ENCODE data around the gene CIAO3.
"Not testable (repeated sequence)": the region's sequence is repeated elsewhere in the genome, so short reads cannot be mapped to it uniquely, and the experiment has no call there.

Gene CIAO3

DNA sequence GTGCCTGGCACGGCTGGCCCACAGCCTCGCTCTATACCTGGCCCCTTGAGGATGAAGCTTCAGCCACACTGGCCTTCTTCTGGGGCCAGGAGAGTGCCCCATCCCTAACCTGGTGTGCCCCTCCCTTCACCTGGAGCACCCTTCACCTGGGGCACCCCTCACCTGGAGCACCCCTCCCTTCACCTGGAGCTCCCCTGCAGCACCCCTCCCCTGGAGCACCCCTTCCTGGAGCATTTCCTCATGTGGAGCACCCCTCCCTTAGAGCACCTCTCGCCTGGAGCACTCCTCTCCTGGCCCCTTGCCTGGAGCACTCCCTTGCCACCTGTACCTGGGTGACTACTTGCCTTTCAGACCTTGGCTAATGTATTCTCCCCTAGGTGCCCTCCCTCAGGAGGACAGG is 32.8 kb downstream of the CIAO3 start:
- no peak for DNase-seq

- no peak for DNase-seq
These were observed 33.7 kb downstream of the CIAO3 start for GRCh38 chr16:707062-707538.

DNA sequence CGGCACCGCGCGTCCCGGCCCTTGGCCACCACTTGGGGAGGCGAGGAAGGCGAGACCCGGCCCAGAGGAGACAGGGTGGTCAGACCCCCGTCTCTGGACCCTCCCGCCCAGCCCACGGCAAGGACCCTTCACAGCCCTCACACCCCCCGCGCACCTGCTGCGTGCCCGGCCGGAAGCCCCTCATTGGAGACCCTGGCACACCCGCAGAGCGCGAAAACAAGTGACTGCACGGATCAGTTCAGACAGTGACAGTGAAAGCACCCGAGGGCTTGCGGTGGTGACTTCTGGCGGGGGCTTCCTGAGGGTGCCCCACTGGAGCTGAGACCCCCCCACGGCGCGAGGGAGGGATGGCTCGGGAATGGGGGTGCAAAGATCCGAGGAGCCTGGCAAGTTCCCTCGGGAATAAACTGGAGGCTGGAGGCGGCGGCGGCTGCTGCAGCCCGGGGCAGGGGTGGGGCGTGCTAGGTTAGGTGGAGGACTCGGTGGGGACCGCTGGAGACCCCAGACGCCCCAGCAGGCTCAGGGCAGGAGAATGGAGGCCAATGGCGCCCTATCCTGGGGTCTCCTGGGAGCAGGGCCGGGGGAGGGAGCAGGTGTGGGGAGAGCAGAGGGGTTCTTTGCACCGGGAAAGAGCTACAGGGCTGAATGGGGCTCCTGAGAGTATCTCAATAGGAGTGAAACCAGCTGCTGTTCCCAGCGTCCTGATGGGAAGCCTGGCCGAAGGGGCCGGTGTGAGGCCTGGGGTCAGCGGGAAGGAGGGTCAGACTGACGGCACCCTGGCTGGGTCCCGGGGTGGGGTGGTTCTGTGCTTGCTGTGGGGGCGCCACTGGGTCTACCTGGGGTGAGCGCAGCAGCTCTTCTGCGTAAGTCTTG is 34.4 kb downstream of the CIAO3 start:
- DNase-seq: peak; percentile 80

GRCh38 chr16:705431-706188 is 35.2 kb downstream of the CIAO3 start, which contains the start of gene FBXL16:
Gene FBXL16, minus strand, starts transcription at chr16:705801. Its CDS starts 8,396 bp downstream, at chr16:697405.
- DNase-seq: no peak

DNA sequence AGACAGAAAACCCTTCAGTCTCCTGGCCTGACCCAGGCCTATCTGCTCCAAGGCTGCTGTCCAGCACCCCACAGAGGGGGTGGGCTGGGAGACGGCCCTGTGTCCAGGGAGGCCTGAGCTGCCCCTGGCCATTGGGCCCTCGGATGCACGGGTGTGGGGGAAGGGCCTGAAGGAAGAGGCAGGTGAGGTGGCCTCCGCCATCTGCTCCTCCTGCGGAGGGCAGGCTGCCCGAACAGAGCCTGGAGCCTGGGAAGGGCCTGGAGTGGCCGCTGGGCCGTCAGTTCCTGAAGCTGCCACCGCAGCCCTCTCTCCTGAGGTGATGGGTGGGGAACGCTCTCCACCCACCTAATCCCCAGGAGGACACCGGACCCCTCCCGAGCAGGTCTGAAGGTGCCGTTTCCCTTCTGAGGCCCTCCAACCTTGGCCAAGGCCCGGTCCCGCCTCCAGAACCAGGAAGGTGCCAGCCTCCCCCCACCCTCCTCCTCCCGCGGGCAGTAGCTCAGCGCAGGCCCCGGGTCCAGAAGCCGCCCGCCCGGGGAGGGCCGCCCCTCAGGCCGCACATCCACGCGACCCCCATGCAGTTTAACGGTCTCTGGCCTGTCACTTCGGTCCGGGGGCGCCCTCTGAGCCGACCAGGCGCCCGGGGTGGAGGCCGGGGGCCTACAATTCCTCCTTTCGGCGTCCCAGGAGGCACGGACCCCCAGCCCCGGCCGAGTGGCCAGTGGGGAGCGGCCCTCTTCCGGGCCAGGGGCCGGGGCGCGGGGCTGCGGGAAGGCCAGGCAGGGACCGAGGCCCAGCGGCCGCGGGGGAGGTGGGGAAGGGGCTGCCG is 36.0 kb downstream of the CIAO3 start:
- peak; percentile 46 for DNase-seq

GRCh38 chr16:704047-704446 is 36.8 kb downstream of the CIAO3 start:
- DNase-seq: no peak

DNA sequence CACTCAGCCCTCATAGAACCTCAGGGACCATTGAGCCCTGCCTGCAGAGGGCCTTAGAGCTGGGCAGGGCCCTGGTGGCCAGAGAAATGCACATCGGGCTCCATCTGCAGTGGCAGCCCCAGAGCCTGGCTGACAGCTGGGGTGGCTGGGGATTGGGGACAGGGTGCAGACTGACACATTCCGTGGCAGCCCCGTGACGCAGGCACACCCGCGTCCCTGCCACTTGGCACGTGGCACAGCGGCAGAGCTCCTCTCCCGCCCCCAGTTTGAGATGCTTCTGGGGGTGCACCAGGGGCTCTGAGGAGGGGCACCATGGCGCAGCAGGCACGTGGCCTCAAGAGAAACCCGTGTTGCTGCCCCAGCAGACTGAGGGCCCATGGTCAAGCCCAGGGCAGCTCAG is 37.4 kb downstream of the CIAO3 start:
- no peak for DNase-seq

DNA sequence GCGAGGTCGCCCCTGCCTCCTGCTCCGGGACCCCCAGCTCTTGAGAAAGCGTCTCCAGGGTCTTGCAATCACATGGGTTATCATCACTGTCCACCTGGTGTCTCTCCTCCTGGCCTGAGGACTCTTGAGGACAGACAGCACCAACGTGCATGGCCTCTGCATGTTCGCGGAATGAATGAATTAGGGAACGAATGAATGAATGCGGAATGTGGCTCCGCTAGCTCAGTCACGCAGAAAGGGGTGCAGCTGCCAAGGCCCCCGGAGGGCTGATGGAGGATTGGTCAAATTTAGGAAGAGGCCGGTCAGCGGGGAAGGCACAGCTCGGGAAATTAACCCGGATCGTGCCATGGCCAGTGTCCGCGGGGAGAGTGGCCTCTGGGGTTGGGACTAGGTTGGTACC is 38.5 kb downstream of the CIAO3 start:
- DNase-seq: no peak

DNA sequence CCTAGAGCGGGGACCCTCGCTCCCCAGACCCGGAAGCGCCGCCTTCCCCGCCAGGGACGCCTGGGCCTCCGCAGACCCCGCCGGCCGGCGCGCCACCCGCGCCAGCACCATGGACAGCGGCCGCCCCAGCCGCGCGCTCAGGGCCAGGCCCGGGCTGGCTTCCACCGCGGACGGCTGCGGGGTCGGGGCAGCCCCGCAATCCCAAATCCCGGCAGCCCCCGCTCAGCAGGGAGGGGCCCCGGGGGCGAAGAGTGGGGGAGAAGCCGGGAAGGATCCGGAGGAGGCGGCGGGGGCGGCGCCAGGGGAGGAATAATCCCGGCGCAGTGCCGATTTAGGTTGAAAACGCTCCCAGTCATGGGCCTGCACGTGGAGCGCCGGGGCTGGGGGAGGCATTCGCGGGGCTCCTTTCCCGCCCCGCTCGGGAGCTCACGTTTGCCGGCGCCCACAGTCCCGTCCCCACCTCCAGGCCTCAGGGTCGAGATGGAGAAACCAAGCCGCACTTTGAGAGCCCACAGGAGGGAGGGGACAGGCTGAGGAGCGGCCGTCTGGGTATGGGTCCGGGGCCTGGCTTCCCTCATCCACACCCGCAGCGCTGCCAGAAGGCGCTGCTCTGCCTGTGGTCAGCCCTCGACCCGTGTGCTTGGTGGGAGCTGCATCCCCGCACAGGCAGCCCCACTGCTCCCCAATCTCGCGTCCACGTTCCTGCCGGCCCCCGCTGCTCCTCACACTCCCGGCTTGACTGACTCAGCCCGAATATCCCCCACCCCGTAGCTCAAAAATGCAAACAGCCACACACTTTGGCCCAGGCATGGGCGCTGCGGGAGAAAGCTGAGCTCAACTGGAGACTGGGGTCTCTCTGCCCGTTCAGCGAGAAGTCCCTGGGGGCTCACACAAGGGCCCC is 39.9 kb downstream of the CIAO3 start:
- peak; percentile 39 for DNase-seq

DNA sequence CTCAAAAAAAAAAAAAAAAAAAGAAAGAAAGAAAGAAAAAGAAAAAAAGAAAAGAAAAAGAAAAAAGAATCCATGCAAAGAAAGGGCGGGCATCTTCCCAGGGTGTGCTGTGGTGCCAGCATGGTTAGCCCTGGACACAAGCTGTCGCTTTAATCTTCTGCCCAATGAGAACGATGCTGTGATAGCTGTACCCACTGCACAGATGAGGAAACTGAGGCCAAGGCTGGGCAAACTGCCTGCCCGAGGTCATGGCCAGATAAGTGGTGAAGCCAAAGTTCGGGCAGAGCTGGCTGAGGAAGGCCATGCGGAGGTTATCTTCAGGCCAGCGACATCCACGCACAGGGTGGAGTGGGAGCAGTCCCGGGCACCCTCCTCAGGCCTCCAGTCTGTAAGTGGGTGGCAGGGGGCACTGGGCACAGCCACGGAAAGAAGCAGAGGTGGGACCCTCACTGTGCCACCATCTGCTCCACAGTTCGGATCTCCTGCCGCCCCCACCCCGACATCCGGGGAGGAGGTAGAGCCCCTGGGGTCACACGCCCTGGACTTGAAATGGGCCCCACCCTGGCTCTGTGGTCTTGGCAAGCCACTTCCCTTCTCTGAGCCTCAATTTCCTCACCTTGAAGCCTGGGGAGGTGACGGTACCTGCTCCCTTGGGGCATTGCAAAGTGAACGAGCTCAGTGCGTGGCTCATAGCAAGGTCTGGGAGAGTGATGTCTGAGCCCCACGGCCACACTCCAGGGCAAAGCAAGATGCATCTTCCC is 41.7 kb downstream of the CIAO3 start:
- DNase-seq: no peak

- peak; percentile 79 for DNase-seq
These were observed 45.3 kb downstream of the CIAO3 start for GRCh38 chr16:695355-696089.

DNA sequence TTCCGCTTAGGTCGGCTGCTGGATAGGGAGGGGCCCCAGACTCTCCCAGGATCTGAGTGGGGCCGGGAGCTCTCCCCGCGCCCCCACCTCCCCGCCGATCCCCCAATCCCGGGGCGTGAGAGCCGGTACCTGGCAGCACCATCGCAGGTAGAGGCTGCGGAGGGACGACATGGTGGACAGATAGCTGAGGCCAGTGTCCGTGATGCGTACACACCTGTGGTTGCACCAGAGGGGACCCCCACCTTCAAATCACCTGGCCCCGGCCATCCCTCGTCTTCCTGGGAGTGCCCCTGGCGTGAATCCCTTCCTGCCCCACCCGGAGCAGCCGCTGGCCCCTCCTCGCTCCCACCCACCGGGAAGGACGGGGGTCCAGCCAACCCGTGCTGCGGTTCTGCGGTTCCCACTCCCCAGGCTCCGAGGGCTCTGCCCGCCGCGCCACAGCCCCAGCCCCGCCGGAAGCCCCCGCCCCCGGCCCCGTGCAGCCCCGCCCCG is 45.9 kb downstream of the CIAO3 start:
- DNase-seq: no peak

GRCh38 chr16:694187-694862 is 46.5 kb downstream of the CIAO3 start:
- no peak for DNase-seq

DNA sequence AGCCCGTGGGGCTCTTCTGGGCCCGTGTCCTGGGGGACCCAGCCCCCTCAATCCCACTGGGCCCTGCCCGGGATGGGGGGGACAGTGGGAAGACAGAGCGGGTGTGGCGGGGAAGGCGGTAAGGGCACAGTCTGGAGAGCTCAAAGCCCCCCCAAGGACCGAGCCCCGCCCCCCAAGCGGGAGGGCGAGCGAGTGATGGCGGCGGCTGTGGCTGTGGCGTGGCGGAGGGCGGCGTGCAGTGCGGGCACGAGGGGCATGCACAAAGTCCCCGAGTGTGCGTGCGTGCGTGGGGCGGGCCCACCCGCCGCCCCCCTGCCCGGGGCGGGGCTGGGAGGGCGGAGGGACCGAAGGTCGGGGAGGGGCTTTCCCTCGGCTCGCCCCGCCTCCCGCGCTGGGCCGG is 47.0 kb downstream of the CIAO3 start:
- DNase-seq: no peak

- DNase-seq: no peak
These were observed 47.4 kb downstream of the CIAO3 start for GRCh38 chr16:693364-693763.

DNA sequence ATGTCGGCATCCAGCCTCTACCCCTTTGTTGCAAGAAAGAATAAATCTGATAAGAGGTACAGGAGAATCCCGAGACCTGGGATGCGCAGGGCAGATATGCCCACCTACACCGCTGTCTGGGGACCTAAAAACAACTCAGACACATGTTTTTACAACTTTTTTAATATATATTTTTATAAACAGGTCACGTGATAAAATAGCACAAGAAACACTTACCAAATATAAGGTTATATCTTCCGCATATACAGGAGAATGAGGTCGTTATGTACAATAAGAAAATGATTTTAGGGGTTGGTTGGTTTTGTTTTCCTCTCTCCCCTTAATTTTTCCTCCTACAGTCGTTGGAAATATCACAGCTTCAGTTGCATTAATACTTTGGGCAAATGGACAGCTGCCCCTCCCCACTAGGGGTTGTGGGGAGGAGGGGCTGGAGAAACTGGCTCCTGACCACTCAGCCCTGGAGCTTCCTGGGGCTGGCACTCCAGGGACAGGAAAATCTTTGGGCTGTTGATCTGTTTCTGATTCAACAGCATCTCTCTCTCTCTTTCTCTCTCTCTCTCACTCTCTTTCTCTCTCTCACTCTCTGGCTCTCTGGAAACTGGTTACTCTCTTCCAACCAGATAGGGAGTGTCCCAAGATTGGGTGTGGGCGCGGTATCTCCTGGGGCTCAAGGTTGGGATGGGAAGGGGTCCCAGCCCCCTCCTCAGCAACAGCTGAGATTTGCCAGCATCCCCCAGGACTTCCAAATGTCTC is 48.3 kb downstream of the CIAO3 start:
- no peak for DNase-seq

DNA sequence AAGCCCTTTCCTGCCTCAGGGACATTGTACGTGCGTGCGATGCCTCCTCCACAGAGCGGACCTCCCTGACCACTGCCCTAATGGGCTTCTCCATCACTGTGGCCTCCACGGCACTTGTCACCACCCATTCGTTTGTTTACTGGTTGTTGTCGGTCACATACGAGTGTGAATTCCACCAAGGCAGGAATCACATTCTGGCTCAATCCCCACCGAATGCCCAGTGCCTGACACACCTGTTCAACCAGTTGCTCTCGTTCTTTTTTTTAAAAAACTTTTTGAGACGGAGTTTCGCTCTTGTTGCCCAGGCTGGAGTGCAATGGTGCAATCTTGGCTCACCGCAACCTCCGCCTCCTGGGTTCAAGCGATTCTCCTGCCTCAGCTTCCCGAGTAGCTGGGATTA is 49.6 kb downstream of the CIAO3 start:
- not testable (repeated sequence) for DNase-seq

- DNase-seq: no peak
These were observed 51.5 kb downstream of the CIAO3 start for GRCh38 chr16:689175-689897.
